ENCODE results near the gene ASTL. TPM values are rescaled to one million over a fixed set of nuclear protein-coding genes. Genes with fewer than 3 reads are reported as not detected.

ASTL gene
- total RNA-seq, 1 donor from 2014 or later: not detected

GRCh38 chr2:96118698-96119388, 19.5 kb downstream of the ASTL start:
- Histone ChIP-seq H3K4me3 (ENCODE audit: insufficient read depth, low read depth, low read length) (no peak overlapping the region), H3K4me2 (ENCODE audit: low read length) (no peak overlapping the region), H2AFZ (ENCODE audit: low read depth, low read length) (no peak overlapping the region), H3K4me1 (ENCODE audit: insufficient read depth, low read length) (peaks cover 2% of the 10 kb centered on the region), H3K9me3 (ENCODE audit: insufficient read depth, low read depth, low read length) (no peaks in the 10 kb centered on the region), H3K36me3 (ENCODE audit: insufficient read depth, low read length) (no peaks in the 10 kb centered on the region), H3K79me2 (ENCODE audit: insufficient read depth, low read length) (no peaks in the 10 kb centered on the region), H3K9ac (ENCODE audit: low read length) (no peak overlapping the region), H4K20me1 (ENCODE audit: insufficient read depth, low read length) (no peaks in the 10 kb centered on the region), H3K27me3 (ENCODE audit: insufficient read depth, low read length) (peaks cover 51% of the 10 kb centered on the region), H3K27ac (ENCODE audit: low read depth, low read length) (no peak overlapping the region)
- TF ChIP-seq, protein P1, sequence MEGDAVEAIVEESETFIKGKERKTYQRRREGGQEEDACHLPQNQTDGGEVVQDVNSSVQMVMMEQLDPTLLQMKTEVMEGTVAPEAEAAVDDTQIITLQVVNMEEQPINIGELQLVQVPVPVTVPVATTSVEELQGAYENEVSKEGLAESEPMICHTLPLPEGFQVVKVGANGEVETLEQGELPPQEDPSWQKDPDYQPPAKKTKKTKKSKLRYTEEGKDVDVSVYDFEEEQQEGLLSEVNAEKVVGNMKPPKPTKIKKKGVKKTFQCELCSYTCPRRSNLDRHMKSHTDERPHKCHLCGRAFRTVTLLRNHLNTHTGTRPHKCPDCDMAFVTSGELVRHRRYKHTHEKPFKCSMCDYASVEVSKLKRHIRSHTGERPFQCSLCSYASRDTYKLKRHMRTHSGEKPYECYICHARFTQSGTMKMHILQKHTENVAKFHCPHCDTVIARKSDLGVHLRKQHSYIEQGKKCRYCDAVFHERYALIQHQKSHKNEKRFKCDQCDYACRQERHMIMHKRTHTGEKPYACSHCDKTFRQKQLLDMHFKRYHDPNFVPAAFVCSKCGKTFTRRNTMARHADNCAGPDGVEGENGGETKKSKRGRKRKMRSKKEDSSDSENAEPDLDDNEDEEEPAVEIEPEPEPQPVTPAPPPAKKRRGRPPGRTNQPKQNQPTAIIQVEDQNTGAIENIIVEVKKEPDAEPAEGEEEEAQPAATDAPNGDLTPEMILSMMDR (IDR thresholded peaks at IDR 0.05; ENCODE audit: insufficient read depth, low read depth, low read length): no peak
- TF ChIP-seq EZH2 (IDR thresholded peaks at IDR 0.05; ENCODE audit: insufficient read depth, low read length): no peak
- FAIRE-seq (no peak), DNase-seq (ENCODE audit: low read depth) (no peak)
- H3K9me3 Mint-ChIP-seq (ENCODE audit: unreplicated experiment): peaks cover 10% of the 10 kb centered on the region
- no peak overlapping the region for H3K4me3 Mint-ChIP-seq (ENCODE audit: unreplicated experiment)
- no peaks in the 10 kb centered on the region for H3K4me1 Mint-ChIP-seq (ENCODE audit: low read depth, unreplicated experiment)
- no peak overlapping the region for H3K27ac Mint-ChIP-seq (ENCODE audit: unreplicated experiment)
- peaks cover 2% of the 10 kb centered on the region for H3K36me3 Mint-ChIP-seq (ENCODE audit: low read depth, unreplicated experiment)
- peaks cover 74% of the 10 kb centered on the region for H3K27me3 Mint-ChIP-seq (ENCODE audit: low read depth, unreplicated experiment)

- Histone ChIP-seq H3K4me1 (ENCODE audit: insufficient read depth, low read length) (peaks cover 2% of the 10 kb centered on the region), H3K27me3 (ENCODE audit: insufficient read depth, low read length) (peaks cover 51% of the 10 kb centered on the region), H3K9ac (ENCODE audit: low read length) (no peak overlapping the region), H3K4me3 (ENCODE audit: insufficient read depth, low read depth, low read length) (no peak overlapping the region), H3K27ac (ENCODE audit: low read depth, low read length) (no peak overlapping the region), H3K36me3 (ENCODE audit: insufficient read depth, low read length) (no peaks in the 10 kb centered on the region), H4K20me1 (ENCODE audit: insufficient read depth, low read length) (no peaks in the 10 kb centered on the region), H3K4me2 (ENCODE audit: low read length) (no peak overlapping the region), H2AFZ (ENCODE audit: low read depth, low read length) (no peak overlapping the region), H3K79me2 (ENCODE audit: insufficient read depth, low read length) (no peaks in the 10 kb centered on the region), H3K9me3 (ENCODE audit: insufficient read depth, low read depth, low read length) (no peaks in the 10 kb centered on the region)
- Mint-ChIP-seq H3K4me3 (ENCODE audit: unreplicated experiment) (no peak overlapping the region), H3K27ac (ENCODE audit: unreplicated experiment) (no peak overlapping the region), H3K9me3 (ENCODE audit: unreplicated experiment) (peaks cover 10% of the 10 kb centered on the region), H3K4me1 (ENCODE audit: low read depth, unreplicated experiment) (no peaks in the 10 kb centered on the region), H3K27me3 (ENCODE audit: low read depth, unreplicated experiment) (peaks cover 79% of the 10 kb centered on the region), H3K36me3 (ENCODE audit: low read depth, unreplicated experiment) (peaks cover 2% of the 10 kb centered on the region)
- DNase-seq (ENCODE audit: low read depth): no peak
- FAIRE-seq: no peak
- no peak for TF ChIP-seq EZH2 (IDR thresholded peaks at IDR 0.05; ENCODE audit: insufficient read depth, low read length)
- TF ChIP-seq, protein P1 (IDR thresholded peaks at IDR 0.05; ENCODE audit: insufficient read depth, low read depth, low read length): no peak
These were observed 20.4 kb downstream of the ASTL start for GRCh38 chr2:96117701-96118588.

All from astrocyte (in vitro differentiated cells and primary cell).